HEK293 (cell line): ENCODE data around the gene WBP11.

Source experiments
- CTCF ChIP-seq: fragments of 450-650 bp; formaldehyde crosslinking; IDR thresholded peaks from 2 replicates; pipeline ENCODE4 v1.5.1; 2016; ENCODE audit warnings: missing biosample characterization, missing genetic modification characterization
- EGR2 ChIP-seq: fragments of 450-650 bp; formaldehyde crosslinking; IDR thresholded peaks from 2 replicates; pipeline ENCODE4 v1.5.1; 2016; ENCODE audit warnings: low read depth, missing biosample characterization, missing genetic modification characterization
- KLF1 ChIP-seq: fragments of 450-650 bp; formaldehyde crosslinking; IDR thresholded peaks from 2 replicates; pipeline ENCODE4 v1.5.1; 2016; ENCODE audit warnings: missing biosample characterization, missing genetic modification characterization
- KLF17 ChIP-seq: fragments of 450-650 bp; formaldehyde crosslinking; IDR thresholded peaks from 2 replicates; pipeline ENCODE4 v1.5.1; 2016; ENCODE audit warnings: missing biosample characterization, missing genetic modification characterization
- KLF9 ChIP-seq: fragments of 450-650 bp; formaldehyde crosslinking; IDR thresholded peaks from 2 replicates; pipeline ENCODE4 v1.5.1; 2016; ENCODE audit warnings: missing biosample characterization, missing genetic modification characterization, low read depth
- PATZ1 ChIP-seq: fragments of 450-650 bp; formaldehyde crosslinking; IDR thresholded peaks from 2 replicates; pipeline ENCODE4 v1.5.1; 2016; ENCODE audit warnings: missing biosample characterization, missing genetic modification characterization
- REST ChIP-seq: fragments of 450-650 bp; formaldehyde crosslinking; IDR thresholded peaks from 2 replicates; pipeline ENCODE4 v1.5.1; 2016; ENCODE audit warnings: missing biosample characterization, missing genetic modification characterization
- SP2 ChIP-seq: fragments of 450-650 bp; formaldehyde crosslinking; IDR thresholded peaks from 2 replicates; pipeline ENCODE4 v1.5.1; 2016; ENCODE audit warnings: missing biosample characterization, missing genetic modification characterization
- TRIM28 ChIP-seq: IDR thresholded peaks from 2 replicates; pipeline ENCODE4 v1.6.1; 2011; ENCODE audit warnings: low read length, control low read depth, borderline replicate concordance
- ZBTB11 ChIP-seq: fragments of 450-650 bp; formaldehyde crosslinking; conservative IDR thresholded peaks from 2 replicates; pipeline ENCODE4 v1.5.1; 2016; ENCODE audit warnings: low read depth, missing biosample characterization, missing genetic modification characterization
- ZBTB17 ChIP-seq: fragments of 450-650 bp; formaldehyde crosslinking; IDR thresholded peaks from 2 replicates; pipeline ENCODE4 v1.5.1; 2016; ENCODE audit warnings: missing biosample characterization, missing genetic modification characterization
- ZBTB21 ChIP-seq: fragments of 450-650 bp; formaldehyde crosslinking; IDR thresholded peaks from 2 replicates; pipeline ENCODE4 v1.5.1; 2017; ENCODE audit warnings: missing biosample characterization, missing genetic modification characterization
- ZEB2 ChIP-seq: fragments of 450-650 bp; formaldehyde crosslinking; IDR thresholded peaks from 2 replicates; pipeline ENCODE4 v1.5.1; 2016; ENCODE audit warnings: missing biosample characterization, missing genetic modification characterization
- ZIC2 ChIP-seq: fragments of 450-650 bp; formaldehyde crosslinking; IDR thresholded peaks from 2 replicates; pipeline ENCODE4 v1.5.1; 2016; ENCODE audit warnings: missing biosample characterization, missing genetic modification characterization
- ZNF112 ChIP-seq: fragments of 450-650 bp; formaldehyde crosslinking; IDR thresholded peaks from 2 replicates; pipeline ENCODE4 v1.5.0; 2017; ENCODE audit warnings: missing biosample characterization, missing genetic modification characterization
- ZNF23 ChIP-seq: fragments of 450-650 bp; formaldehyde crosslinking; IDR thresholded peaks from 2 replicates; pipeline ENCODE4 v1.5.1; 2016; ENCODE audit warnings: missing biosample characterization, missing genetic modification characterization, borderline replicate concordance
- ZNF350 ChIP-seq: fragments of 450-650 bp; formaldehyde crosslinking; IDR thresholded peaks from 2 replicates; pipeline ENCODE4 v1.5.0; 2017; ENCODE audit warnings: missing biosample characterization, mild to moderate bottlenecking, missing genetic modification characterization
- ZNF391 ChIP-seq: fragments of 450-650 bp; formaldehyde crosslinking; IDR thresholded peaks from 2 replicates; pipeline ENCODE4 v1.5.1; 2016; ENCODE audit warnings: low read depth, missing biosample characterization, missing genetic modification characterization, borderline replicate concordance
- ZNF394 ChIP-seq: fragments of 450-650 bp; formaldehyde crosslinking; IDR thresholded peaks from 2 replicates; pipeline ENCODE4 v1.5.1; 2016; ENCODE audit warnings: missing biosample characterization, missing genetic modification characterization, mild to moderate bottlenecking, moderate library complexity, borderline replicate concordance
- ZNF549 ChIP-seq: fragments of 450-650 bp; IDR thresholded peaks from 2 replicates; pipeline ENCODE4 v1.5.1; 2018; ENCODE audit warnings: missing biosample characterization, missing genetic modification characterization, mild to moderate bottlenecking, inconsistent platforms, moderate library complexity
- ZNF571 ChIP-seq: fragments of 450-650 bp; formaldehyde crosslinking; IDR thresholded peaks from 2 replicates; pipeline ENCODE4 v1.5.0; 2017; ENCODE audit warnings: missing biosample characterization, missing genetic modification characterization
- ZNF639 ChIP-seq: fragments of 450-650 bp; formaldehyde crosslinking; IDR thresholded peaks from 2 replicates; pipeline ENCODE4 v1.5.1; 2016; ENCODE audit warnings: missing biosample characterization, missing genetic modification characterization
- ZNF768 ChIP-seq: fragments of 450-650 bp; formaldehyde crosslinking; IDR thresholded peaks from 2 replicates; pipeline ENCODE4 v1.5.1; 2018; ENCODE audit warnings: missing biosample characterization, mild to moderate bottlenecking, missing genetic modification characterization
- ZNF837 ChIP-seq: fragments of 450-650 bp; formaldehyde crosslinking; IDR thresholded peaks from 2 replicates; pipeline ENCODE4 v1.5.1; 2016; ENCODE audit warnings: missing biosample characterization, missing genetic modification characterization
- ZSCAN16 ChIP-seq: fragments of 450-650 bp; formaldehyde crosslinking; IDR thresholded peaks from 2 replicates; pipeline ENCODE4 v1.5.1; 2016; ENCODE audit warnings: missing biosample characterization, missing genetic modification characterization

The WBP11 gene

GRCh38 chr12:14770496-14771461 is 32.5 kb downstream of the WBP11 start (continued):
- TF ChIP-seq REST (tag by site-specific recombination): 0 out of 2 replicates have a peak, but pooled peaks have one; percentile 11
- peak; percentile 61 for TF ChIP-seq EGR2
- TF ChIP-seq ZNF23: no peak
- TF ChIP-seq ZSCAN16 (tag by site-specific recombination): 0 out of 2 replicates have a peak, but pooled peaks have one; percentile 10
- no peak for TF ChIP-seq ZNF112 (tag by site-specific recombination)
- TF ChIP-seq KLF17: peak; percentile 63
- TF ChIP-seq TRIM28: no peak
- peak; percentile 67 for TF ChIP-seq SP2 (tag by site-specific recombination)
- TF ChIP-seq ZEB2 (tag by site-specific recombination): peak; percentile 64
- TF ChIP-seq KLF1 (tag by site-specific recombination): no peak
- peak; percentile 63; the same call in 1 of the 2 replicates for TF ChIP-seq ZNF394 (tag by site-specific recombination)
- TF ChIP-seq ZBTB17 (tag by site-specific recombination): peak; percentile 61; the same call in 1 of the 2 replicates
- TF ChIP-seq ZNF639 (tag by site-specific recombination): peak; percentile 75; the same call in 1 of the 2 replicates
- peak; percentile 80 for TF ChIP-seq KLF9
- peak; percentile 51; the same call in 1 of the 2 replicates for TF ChIP-seq ZNF837 (tag by site-specific recombination)
- TF ChIP-seq ZNF350 (tag by site-specific recombination): peak; percentile 59; the same call in 1 of the 2 replicates
- peak; percentile 57; the same call in 1 of the 2 replicates for TF ChIP-seq ZIC2 (tag by site-specific recombination)
- peak; percentile 8 for TF ChIP-seq PATZ1
- no peak for TF ChIP-seq ZNF549 (tag by site-specific recombination)
- peak; percentile 19; the same call in 1 of the 2 replicates for TF ChIP-seq CTCF (tag by site-specific recombination)
- no peak for TF ChIP-seq ZNF571 (tag by site-specific recombination)
- TF ChIP-seq ZBTB11: peak; percentile 54; the same call in 1 of the 2 replicates
- TF ChIP-seq ZNF391 (tag by site-specific recombination): peak; percentile 80; the same call in 1 of the 2 replicates
- TF ChIP-seq ZBTB21: peak; percentile 24
- peak; percentile 27; the same call in 1 of the 2 replicates for TF ChIP-seq ZNF768
